Activated gamma-delta T cell treated with anti-CD3 and anti-CD28 coated beads, Interleukin-2, amount 50 U/mL, for 16 hours (primary cell): Measurements from ENCODE around the gene SHISA5.
"Not testable (repeated sequence)": the region's sequence is repeated elsewhere in the genome, so short reads cannot be mapped to it uniquely, and the experiment has no call there.

Source experiments
- DNase-seq: peaks from one replicate; pipeline ENCODE4 v3.0.0-alpha.2; 2020; ENCODE audit warnings: low read depth

SHISA5 gene

DNA sequence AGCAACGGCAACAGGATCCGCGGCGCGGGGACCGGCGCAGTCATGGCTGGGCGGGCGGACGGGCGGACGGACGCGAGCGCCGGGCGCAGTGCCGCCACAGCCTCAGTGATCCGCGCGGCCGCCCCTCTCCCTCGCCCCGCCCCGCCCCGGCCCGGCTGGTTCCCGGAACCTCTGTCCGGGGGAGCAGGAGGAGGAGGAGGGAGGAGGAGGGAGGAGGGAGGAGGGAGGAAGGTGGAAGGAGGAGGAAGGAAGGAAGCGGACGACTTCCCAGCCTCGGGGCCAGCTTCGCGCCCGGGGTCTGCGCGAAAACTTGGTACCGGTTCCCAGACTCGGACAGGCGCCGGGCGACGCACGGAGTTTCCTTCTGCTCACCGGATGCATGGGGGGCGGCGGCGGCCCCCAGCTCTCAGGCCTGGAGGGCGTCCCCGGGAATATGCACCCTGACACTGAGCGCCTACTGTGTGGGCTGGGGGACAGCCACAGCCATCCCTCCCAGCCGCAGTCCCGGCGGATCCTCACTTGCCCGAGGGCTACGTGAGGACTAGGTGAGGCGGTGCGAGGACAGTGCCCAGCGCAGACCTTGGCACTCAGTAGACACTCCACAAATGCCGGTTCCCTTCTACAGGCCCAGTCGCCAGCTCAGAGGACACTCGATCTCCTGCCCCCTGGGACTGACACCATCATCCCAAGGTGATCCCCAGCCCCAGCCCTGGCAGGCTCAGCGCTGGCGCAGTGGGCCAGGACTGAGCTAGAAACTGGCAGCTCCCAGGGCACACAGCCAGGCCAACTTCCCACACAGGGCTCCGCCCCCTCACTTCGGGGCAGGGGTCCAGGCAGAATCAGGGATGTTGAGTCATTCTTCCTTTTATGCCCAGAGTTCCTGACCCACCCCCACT, at the start of gene SHISA5:
Gene SHISA5, minus strand, starts transcription at position 124 of the 896 bp plus-strand sequence. Its CDS starts 80 bp downstream, at position 44.
- peak; percentile 23 for DNase-seq

- DNase-seq: no peak
These were observed 49.4 kb upstream of the SHISA5 start for GRCh38 chr3:48553361-48553760.

GRCh38 chr3:48552111-48552951, 48.4 kb upstream of the SHISA5 start:
- DNase-seq: no peak

DNA sequence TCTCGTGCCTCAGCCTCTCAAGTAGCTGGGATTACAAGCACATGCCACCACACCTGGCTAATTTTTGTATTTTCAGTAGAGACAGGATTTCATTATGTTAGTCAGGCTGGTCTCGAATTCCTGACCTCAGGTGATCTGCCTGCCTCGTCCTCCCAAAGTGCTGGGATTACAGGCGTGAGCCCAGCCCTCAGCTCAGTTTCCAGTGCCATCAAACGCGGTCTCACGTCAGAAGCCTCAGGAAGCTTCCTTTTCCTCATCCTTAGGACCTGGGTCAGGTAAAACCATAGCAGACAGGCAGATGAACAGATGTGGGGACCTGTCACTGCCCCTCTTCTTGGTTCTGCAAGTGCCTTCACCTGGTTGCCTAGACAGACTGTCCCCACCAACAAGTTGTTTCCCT, 47.7 kb upstream of the SHISA5 start:
- DNase-seq: not testable (repeated sequence)

- DNase-seq: peak; percentile 79
These were observed 45.0 kb upstream of the SHISA5 start for GRCh38 chr3:48548729-48549705.

DNA sequence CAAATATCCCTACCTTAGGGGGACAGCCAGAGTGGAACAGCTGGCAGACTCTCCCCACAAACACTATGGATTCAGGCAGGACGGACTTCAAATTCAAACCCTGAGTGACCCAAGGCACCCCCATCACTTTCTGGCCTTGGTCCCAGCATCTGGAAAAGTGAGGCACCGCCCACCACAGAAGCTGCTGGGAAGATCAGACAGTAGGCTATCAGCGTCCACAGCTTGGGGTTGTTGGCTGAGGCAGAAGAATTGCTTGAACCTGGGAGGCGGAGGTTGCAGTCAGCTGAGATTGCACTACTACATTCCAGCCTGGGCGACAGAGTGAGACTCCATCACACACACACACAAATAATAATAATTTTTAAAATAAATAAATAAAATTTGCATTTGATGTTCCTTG, 44.2 kb upstream of the SHISA5 start:
- DNase-seq: no peak

DNA sequence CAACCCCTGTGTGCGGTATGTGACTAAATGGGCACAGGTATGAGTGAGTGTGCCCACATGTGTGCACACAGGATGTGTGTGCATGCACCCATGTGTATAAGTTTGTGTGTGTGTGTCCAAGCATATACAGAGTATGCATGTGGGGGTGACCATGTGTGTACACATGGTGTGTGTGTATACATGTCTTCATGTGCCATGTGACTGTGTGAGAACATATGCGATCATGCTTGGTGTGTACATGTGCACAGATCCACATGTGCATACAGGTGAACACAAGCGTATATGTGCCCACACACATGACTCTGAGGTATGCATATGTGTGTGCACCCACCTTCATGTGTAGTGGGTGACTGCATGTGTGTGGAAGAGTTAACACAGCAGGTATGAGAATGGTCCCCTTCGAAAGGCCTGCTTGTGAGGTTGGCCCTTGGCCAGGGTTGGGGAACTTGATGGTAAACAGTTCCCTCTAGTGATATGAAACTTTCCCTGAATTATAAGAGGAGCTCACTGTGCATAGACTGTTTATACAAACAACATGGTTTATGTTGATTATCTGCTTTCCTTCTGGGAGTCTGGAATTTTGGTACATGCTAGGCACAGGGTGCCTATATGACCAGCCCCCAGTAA, 42.3 kb upstream of the SHISA5 start:
- no peak for DNase-seq

- no peak for DNase-seq
These were observed 40.2 kb upstream of the SHISA5 start for GRCh38 chr3:48544141-48544540.

DNA sequence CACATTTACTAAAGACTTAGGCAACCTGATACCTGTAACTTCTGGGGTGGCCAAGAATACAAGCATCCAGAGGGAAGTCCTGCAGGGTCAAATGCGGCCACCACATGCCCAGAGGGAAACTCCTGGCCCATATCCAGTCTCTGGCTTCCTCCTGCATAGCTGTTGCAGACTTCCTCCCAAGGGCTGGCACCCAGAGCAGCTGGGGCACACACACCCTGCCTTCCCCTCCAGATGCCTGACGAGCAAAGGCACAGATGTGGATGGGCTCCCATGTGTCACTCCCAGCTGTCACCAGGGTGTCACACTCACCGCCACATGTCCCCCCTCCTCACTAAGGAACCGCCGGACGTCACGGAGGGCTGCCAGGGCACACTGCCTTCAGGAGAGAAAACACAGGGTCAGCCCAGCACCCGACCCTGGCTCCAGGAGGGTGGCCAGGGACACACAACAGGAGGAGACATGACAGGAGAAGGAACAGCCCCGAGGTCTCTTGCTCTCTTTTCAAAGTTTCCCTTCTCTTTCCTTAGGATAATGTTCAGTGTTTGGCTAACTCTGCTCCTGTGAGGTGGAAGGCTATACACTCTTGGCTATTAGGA, 39.4 kb upstream of the SHISA5 start:
- DNase-seq: no peak

- no peak for DNase-seq
These were observed 34.5 kb upstream of the SHISA5 start for GRCh38 chr3:48538451-48538850.

DNA sequence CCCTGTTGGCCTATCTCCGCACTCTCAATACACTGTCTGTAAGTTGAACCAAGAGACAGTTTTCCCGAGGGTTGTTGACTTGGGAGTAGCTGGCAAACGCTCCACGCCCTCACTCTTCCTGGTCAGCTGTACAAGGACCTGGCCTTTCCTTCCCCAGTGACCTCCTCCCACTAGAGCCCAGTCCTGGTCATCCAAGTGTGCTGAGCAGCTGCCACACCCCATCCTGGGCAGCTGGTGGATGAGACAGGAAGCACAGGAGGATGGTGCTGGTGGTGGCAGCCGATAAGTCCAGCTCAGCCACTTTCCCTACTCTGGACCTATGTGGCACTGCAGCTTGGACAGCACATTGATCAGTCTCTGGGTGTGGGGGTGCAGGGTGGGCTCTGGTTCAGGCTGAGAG, 32.8 kb upstream of the SHISA5 start:
- DNase-seq: no peak

DNA sequence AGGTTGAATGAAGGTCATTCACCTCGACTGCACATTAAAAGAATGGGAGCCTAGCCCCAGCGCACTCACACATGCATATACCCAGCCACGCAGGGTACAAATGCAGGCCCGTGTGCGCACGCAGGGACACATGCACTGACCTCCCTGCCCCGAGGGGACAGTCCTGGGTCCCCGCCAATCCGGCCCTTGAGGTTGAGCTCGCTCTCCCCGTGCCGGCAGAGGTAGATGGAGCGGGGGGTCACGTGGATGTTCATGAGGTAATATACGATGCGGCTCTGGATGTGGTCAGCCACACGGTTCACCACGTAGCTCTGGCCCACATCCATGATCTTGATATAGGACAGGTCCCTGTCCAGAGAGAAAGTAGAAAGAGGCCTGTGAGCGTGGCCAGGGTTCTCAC, 32.1 kb upstream of the SHISA5 start:
- DNase-seq: no peak

DNA sequence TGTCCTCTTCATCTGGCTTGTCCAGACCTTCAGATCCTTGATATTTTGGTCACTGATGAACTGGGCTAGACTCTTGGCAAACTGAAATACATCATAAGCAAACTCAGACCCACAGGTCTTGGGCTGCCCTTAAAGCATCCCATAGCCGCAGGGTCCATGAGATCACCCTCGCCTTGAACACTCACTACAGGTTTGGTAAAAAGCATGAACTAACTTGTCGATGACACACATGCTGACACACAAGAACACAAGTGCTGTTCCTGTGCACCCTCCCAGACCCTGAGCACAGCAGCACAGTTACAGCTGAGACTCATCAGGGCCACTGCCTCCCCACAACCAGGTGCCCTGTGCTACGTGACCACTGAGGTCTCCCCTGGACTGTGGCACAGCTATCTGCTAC, 31.6 kb upstream of the SHISA5 start:
- no peak for DNase-seq

DNA sequence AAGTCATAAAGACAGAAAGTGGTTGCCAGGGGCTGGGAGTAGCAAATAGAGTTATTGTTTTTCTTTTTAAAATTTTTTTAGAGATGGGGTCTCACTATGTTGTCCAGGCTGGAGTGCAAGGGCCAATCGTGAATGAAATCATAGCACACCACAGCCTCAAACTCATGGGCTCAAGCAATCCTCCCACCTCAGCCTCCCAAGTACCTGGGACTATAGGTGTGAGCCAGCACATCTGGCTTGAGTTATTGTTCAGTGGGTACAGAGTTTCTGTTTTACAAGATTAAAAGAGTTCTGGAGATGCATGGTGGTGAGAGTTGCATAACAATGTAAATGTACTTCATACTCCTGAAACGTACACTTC, 29.0 kb upstream of the SHISA5 start:
- DNase-seq: no peak

DNA sequence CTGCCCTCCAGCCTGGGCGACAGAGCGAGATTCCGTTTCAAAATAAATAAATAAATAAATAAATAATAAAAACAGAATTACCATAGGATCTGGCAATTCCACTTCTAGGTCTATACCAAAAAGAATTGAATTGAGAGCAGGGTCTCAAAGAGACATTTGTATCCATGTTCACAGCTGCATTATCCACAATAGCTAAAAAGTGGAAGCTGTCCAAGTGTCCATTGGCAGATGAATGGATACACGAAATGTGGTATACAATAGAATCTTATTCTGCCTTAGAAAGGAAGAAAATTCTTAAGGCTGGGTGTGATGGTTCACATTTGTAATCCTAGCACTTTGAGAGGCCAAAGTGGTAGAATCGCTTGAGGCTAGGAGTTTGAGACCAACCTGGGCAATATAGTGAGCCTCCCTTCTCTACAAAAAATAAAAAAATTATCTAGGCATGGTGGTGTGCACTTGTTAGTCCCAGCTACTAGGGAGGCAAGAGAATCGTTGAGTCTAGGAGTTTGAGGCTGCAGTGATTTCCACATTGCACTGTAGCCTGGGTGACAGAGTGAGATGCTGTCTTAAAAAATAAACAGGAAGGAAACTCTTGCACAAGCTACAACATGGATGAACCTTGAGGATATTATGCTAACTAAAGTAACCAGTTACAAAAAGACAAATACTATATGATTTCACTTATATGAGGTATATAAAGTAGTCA, 28.4 kb upstream of the SHISA5 start:
- DNase-seq: no peak

DNA sequence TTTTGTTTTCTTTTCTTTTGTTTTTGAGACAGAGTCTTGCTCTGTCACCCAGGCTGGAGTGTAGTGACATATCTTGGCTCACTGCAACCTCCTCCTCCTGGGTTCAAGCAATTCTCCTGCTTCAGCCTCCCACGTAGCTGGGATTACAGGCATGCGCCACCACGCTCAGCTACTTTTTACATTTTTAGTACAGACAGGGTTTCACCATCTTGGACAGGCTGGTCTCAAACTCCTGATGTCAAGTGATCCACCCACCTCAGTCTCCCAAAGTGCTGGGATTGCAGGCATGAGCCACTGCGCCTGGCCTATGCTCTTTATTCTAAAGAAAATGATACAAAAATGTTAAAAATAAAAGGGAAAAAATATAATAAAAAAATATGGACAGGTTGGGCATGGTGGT, 26.7 kb upstream of the SHISA5 start:
- not testable (repeated sequence) for DNase-seq

GRCh38 chr3:48528754-48529153, 24.8 kb upstream of the SHISA5 start:
- no peak for DNase-seq

DNA sequence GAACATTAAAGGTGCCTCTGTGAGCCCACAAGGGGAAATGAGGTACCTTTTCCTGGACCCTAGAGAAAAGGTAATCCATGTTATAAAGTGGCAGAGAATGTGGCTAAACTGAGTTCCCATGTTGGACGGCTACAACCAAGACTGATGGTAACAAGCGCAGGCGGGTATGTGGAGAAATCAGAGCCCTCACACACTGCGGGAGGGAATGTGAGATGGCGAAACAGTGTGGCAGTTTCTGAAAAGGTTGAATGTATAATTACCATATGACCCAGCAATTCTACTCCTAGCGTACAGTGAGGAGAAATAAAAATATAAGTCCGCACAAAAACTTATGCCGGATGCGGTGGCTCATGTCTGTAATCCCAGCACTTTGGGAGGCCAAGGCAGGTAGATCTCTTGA, 24.1 kb upstream of the SHISA5 start:
- no peak for DNase-seq

GRCh38 chr3:48524970-48525369, 21.0 kb upstream of the SHISA5 start:
- DNase-seq: no peak

- DNase-seq: no peak
These were observed 17.7 kb upstream of the SHISA5 start for GRCh38 chr3:48521635-48522034.

DNA sequence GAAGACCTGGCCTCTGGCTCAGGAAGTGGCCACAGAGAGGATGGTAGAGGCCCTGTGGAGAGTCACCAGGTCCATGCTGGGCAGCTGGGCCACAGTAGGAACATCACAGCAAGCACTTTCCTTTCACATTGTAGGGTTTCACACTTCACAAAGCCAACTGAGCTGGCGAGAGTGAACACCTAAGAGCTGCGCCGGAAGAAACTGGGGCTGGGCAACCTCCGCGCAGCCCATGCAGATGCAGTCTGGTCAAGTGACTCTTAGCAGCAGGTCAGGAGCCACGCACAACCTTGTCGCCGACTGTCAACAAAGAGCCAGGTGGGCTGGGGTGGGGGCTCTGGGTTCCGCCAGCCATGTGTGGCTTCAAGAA, 15.3 kb upstream of the SHISA5 start:
- DNase-seq: no peak
